GM19395 (cell line): ENCODE data around the gene YIPF2.

ENCODE experiments used
- ATAC-seq: cut with Tn5 transposase; IDR thresholded peaks from one replicate; pipeline ENCODE4 v1.9.1; 2021; ENCODE audit warnings: mild to moderate bottlenecking, moderate library complexity; ENCODE audit not compliant: unreplicated experiment

The YIPF2 gene

DNA sequence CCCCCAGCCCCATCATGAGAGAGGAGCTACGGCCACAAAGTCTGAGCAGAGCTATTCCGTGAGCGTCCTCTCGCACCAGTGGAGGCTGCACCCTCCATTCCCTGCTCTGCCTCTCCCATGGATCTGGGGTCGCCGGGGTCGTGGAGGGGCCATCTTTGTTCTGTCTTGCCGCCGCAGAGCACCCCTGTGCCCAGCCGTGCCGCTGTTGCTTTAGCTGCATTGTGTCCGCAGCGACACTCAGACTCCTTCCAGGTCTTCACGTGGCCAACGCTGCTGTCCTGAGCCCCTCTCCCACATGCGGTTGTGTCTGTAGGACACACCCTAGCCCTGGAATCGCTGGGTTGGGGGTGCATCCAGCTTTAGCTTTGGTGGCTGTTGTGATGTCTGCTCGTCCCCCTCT lies 15.8 kb downstream of the YIPF2 start:
- no peak for ATAC-seq

DNA sequence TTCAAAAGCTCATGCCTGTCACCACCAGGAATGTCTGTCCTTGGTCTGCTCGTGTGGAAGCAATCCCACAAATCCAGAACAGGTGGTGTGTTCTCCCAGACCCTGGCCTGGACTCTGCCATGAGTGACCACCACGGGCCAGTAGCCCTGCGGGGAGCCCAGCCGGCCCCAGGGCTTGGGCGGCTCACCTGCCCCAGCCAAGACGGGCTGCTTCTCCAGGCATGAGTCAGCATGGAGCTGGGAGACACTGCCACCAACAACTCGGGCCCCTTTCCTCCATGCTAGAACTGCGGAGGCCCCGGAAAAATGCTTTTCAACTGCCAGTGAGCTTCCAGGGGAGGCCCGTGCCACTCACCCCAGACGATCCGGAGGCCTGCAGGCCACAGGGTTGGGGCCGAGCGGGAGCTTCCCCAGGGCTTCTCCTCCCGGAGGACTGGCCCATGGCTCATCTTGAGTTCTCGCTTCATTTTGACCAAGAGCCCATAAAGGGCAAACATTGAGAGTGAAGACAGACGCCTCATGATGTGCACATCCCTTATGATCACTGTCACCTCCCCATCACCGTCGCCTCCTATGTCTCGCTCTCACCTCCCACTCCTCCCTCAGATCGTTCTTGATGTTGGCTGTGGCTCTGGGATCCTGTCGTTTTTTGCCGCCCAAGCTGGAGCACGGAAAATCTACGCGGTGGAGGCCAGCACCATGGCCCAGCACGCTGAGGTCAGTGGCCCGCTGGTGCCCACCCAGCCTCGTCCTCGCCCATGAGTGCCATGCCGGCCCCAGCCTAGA lies 16.7 kb downstream of the YIPF2 start:
- ATAC-seq: no peak

DNA sequence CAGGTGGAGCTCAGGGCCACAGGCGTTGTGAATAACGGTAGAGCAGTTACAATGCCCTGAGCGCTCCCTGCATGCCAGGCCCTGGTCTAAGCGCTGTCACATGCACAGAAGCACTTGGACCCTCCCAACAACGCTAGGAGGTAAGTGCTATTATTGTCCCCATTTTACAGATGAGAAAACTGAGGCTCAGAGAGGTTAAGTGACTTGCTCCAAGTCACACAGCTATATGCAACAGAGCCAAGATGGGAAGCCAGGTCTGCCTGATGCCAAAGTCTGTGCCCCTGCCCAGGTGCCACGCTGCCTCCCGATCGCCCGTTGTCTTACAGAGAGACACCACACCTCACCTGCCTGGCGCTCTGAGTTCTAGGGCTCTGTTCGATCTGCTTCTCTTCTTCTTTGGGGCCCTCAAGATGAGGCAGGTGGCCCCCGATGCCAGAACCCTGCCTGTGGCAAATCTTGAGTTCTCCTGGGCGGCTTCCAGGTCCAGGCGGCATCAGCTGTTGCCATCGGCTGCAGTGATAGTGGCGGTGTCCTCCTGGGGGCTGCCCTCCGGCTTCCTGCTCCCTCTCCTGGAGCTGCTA lies 20.0 kb downstream of the YIPF2 start:
- ATAC-seq: no peak

DNA sequence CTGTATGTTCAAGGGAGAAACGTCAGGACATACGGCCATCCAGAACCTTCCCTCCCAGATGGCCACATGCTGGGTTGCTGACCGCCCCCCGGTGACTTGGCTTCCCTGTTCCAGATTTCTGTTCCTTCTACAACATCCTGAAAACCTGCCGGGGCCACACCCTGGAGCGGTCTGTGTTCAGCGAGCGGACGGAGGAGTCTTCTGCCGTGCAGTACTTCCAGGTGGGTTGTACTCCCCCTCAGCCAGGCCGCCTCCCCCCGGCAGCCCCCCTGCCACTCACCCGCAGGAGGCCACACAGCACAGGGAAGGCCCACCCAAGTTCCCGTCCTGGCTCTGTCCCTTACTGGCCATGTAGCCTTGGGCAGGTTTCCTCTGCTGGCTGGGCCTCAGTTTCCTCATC lies 20.5 kb downstream of the YIPF2 start:
- no peak for ATAC-seq

DNA sequence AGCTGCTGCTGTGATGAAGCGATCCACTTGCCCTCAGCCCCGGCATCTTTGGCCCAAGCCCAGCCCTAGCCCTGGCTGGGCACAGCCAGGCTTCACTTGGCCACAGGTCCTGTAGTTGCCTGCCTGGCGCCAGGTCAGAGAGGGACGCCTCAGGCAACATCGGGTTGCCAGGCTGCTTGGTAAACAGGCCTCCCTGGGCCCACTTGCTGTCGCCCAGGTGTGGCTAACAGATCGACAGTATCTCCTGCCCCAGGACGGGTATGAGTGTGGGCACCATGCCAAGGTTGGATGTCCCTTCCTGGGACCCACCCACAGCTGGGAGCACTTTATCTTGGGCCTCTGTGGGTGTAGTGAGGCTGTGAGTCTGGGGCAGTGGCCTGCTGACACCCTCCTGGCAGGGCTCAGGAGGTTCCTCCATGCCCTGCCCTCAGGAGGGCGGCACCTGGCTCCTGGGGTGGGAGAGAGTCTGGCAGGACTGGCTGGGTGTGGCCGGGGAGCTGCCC lies 29.2 kb downstream of the YIPF2 start:
- ATAC-seq: no peak

DNA sequence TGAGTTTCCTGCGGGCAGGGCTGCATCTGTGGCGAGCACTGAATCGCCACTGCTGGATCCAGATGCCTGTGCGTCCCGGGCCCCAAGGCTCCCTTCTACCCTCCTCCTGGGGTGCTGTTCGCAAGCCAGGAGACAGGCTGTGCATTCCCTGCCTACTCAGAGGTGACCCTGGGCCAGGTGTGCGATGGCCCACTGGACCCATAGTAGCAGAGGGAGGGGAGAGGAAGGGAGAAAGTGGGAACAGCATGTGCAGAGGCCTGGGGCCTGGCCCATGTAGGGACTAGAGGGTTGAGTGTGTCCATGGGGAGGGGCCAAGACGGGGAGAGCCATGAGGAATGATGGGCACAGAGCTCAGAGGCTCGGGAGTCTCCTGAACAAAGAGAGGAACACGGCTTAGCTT lies 29.8 kb downstream of the YIPF2 start:
- no peak for ATAC-seq

DNA sequence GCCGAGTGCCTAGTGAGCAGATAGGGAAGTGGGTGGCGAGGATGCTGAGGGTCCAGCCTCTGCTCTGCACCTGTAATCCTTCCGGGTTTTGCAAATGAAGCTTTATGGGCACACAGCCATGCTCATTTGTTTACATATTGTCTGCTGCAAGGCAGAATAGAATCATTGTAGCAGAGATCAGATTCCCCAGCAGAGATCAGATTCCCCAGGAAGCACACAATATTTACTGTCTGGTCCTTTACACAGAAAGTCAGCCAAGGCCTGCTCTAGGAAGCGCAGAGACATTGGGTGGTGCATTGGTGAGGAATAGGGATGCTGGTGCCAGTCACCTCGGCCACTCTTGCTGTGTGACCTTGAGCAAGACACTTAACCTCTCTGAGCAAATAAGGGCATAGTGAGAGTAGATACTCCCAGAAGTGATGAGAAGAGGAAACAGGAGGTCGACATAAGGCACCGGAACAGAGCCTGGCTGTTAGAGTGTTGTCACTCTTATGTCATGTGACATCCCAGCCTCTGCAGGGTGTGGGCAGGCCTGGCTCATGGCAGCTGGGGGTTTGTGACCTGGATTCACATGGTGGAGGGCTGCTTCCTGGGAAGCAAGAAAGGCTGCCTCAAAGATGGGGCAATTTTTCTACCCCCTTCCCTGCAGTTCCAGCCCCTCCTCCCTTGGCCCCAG lies 31.4 kb downstream of the YIPF2 start:
- no peak for ATAC-seq

DNA sequence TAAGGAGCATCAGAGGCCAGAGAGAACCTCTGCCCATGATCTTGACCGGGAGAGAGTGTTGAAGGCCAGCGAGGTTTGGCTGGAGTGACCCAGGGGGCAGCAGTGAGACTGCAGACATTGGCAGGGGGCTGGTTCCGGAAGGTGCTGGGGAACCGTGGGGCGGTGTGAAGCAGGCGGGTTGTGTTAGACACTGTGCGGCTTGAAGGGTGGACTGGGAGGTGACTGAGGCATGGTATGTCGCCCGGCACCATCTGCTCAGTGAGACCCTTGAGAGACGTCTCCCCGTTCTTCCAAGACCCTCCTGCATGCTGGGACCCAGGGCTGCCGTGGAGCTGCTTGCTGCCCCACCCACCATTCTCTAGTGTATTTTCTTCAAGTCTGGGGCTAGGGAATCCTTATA lies 32.5 kb downstream of the YIPF2 start:
- ATAC-seq: no peak

DNA sequence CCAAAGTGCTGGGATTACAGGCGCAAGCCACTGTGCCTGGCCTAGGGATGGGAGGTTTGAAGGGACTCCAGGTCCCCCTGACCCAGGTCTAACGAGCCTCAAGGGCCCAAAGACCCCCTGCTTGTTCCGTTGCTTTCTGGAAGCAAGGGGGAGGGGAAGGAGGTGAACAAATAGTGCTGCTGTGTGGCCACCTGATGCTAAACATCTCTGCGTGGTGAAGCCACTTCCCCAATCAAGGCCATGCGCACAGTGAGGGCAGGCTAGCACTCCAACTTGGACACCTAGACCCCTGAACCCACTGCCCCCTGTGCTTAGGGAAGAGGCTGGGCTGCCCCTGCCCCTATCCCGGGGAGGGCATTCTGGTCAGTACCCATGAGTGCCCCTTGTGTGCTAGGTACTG lies 33.1 kb downstream of the YIPF2 start:
- no peak for ATAC-seq

DNA sequence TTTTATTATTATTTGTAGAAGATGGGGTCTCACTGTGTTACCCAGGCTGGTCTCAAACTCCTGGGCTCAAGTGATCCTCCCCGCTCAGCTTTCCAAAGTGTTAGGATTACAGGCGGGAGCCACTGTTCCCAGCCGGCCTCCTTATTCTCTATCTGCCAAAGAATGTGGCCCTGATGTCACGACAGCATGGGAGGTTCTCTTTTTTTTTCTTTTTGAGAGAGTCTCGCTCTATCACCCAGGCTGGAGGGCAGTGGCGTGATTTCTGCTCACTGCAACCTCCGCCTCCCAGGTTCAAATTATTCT lies 33.6 kb downstream of the YIPF2 start:
- ATAC-seq: no peak

DNA sequence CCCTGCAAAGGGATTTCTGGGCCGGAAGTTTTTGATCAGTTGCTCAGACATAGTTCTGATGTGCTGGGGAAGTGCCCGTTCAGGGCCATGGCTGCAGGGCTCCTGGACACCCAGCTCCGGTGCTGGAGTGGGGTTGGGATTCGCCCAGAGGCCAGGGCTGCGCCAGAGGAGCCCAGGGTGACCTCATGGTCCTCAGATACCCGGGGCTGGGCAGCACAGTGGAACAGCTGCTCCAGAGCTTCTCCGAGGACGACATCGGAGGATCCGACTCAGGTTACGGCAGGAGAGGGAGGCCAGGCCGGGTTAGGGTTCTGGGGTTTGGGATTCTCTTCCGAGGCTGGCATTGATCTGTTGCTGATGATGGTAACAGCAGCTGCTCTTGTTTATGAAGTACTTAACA lies 36.2 kb downstream of the YIPF2 start:
- no peak for ATAC-seq

DNA sequence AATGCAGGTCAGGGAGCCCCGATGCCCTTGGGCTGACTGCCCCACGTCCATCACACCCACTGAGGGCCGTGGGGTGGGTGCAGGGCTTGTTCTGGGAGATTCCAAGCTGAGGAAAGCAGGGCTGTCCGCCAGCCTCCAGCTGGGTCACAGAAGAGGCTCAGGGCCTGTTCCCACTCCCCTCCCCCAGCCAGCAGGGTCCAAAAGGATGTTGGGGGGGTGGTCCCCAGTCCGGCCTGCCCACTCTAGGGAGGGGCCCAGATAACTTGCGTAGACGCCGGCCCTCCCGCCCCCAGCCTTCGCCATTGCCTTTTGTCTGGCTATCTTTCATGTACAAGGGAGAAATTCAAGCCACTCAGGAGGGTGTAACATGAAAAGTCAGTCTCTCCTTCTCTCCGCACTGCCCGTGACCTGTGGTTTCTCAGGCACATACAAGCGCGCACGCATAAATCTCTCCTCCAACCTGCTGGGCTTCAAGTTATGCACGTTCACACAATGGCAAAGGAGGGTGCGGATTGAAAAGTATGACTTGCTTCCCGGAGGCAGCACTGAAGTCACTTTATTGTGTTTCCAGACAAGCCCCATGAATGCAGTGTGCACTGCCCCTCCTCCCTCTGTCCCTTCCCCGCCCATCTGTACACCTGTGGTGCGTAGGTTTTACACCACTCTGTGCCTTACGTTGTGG lies 36.9 kb downstream of the YIPF2 start:
- ATAC-seq: no peak

DNA sequence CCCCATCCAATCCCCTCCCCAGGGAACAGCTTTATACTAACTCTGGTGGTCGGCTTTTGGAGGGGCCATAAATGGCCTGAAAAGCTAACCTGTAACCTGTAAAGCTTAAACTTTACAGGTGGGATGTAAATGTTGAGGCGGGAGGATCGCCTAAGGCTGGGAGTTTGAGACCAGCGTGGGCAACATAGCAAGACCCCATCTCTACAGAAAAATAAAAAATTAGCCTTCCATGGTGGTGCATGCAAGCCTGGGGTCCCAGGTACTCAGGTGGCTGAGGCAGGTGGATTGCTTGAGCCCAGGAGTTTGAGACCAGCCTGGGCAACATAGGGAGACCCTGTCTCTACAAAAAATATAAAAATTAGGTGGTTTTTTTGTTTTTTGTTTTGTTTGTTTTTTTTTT lies 38.6 kb downstream of the YIPF2 start:
- no peak for ATAC-seq

DNA sequence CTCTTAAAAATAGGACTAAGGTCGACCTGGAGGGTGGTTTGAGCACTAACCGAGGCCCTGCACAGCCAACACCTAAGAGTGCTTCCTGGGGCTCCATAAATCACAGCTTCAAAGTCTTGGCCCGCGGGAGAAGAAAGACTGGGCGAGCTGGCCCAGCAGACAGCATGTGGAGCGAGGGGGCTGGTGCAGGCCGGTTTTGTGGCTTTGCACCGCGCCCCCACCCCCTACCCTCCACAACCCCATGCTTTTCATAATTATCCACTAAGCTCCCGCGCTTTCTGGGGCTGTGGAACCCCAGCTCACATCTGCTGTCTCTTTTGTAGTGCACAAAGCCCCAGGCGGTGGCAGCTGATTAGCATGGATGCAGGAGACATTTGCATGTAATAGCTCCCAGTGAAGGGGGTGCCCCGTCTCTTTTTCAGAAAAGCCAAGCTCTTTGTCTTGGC lies 40.0 kb downstream of the YIPF2 start:
- no peak for ATAC-seq

DNA sequence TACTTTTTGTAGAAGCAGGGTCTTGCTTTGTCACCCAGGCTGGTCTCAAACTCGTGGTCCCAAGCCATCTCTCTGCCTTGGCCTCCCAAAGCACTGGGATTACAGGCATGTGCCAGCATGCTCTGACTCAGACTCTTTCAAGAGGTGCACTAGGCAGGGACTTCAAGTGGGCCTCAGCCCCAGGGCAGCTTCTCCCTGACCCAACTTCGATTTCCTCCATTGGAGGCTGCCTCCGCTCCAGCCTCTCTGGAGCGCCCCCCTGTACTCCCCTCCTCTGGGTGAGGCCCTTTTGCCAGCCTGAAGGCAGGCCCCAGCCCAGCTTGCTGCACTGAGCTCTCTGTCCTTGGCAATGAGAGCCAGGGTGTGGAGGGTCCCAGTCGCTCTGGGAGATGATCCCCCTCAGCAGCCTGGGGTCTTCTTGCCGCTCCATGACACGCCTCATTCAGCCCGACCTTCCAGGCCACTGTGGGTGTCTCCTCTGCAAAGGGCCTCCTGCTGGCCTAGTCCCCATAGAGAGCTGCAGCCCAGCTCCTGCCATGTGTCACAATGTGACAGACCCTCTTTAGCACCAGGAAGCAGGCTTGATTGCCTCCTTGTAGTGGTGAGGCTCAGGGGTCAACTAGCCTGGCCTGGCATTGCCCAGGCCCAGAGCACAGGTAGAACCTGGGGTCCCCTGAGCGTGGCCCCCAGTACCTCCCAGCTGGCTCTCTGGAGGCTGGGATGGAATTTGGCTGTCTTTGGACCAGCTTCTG lies 40.6 kb downstream of the YIPF2 start:
- no peak for ATAC-seq

DNA sequence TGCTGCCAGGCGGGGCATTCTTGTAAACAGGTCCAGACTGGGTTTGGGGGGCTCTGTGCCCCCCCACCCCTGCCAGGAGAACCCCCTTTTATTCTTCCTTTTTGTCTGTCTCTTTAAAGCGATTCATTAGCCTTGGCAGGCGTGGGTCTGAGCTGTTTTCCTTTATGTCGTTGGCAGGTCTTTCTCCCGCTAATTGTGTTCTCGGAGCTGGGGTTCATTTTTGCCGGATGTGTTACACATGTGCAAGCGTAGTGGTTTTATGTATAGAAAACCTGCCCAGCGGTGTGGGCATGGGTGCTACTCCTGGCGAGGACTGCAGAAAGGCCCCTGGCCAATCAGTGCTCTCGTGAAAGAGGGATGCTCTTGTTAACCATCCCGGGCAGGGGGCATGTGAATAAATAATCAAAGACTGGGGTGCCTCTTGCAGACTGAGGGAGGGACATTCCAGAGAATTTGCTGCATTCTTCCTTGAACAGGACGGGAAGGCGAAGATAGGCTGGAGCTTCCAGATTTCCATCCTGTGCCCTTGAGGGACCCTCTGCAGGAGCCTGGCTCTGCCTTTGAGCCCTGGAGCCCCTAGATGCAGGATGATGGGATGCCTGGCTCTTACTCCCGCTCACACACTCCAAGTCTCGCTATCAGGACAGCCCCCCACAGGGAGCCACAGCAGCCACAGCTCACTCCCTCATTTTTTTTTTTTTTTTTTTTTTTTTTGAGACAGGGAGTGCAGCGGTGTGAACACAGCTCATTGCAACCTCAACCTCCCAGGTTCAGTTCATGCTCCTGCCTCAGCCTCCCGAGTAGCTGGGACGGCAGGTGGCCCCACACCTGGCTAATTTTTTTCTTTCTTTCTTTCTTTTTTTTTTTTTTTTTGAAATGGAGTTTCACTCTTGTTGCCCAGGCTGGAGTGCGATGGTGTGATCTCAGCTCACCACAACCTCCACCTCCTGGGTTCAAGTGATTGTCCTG lies 43.0 kb downstream of the YIPF2 start:
- ATAC-seq: no peak

DNA sequence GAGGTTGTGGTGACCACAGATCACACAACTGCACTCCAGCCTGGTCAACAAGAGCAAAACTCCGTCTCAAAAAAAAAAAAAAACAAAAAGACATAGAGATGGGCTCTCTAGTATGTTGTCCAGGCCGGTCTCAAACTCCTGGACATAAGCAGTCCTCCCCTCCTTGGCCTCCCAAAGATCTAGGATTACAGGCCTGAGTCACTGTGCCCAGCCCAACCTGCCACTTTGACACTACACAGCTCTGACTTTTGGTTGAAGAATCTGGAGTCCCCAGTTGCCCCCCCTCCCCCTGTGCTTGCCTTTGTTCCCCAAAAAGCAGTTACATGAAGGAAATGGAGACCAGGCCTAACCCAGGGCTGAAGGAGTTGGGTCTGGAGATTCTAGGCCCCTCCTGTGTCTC lies 44.2 kb downstream of the YIPF2 start:
- no peak for ATAC-seq

DNA sequence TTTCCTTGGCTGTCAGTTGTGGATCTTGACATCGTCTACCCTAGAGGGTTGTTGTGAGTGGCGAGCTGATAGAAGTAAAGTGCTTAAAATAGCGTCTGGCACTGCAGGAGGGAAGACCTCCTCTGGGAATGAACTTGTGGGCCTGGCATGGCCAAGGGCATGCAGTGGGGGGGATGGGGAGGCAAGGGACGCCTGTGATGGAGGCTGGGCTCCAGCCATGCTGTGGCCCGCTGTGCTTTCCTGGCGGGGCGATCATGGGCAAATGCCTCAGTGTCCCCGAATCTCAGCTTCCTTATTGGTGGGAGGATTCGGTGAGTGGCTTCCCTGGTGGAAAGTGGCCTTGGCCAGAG lies 46.4 kb downstream of the YIPF2 start:
- no peak for ATAC-seq

DNA sequence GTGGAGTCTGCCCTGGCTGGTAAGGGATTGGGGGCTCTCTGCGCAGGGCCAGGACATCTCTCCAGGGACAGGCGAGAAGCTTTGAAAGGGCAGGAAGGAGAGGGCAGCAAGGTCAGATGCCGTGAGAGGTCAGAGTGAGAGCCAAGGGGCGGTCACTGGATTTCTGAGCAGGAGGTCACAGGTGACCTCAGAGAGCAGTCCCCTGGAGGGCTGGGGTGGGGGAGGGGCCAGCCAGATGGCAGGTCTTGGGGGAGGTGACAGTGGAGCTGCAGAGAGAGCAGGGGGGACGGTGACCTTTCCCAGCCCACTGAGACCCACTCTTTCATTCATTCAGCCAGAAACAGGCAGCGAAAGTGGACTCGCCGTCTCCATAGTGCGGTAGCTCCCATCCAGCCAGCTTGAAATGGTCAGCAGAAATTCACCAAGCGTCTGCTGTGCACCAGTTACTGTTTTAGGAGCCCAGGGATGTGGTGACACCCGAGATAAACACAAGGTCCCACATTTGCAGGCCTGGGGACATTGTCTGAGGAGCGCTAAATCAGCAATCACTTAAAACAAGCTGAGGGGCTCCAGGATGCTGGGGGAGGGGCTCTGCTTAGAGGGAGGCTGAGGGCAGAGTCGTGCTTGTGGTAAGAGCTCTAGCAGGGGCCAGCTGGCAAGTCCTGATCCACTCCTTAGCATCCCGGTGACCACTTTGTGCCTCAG lies 46.9 kb downstream of the YIPF2 start:
- ATAC-seq: no peak
